Activated T-helper 2 cell treated with anti-CD3 and anti-CD28 coated beads, Interferon-gamma antibody, Interleukin-2, Interleukin-4, amounts not matched to agents 10 μg/mL and 5 μg/mL and 100 μg/mL, durations not matched to agents 14 hours and 24 hours and 36 hours (primary cell): ENCODE data around the gene ZNF319. TPM values are rescaled to one million over a fixed set of nuclear protein-coding genes. Genes with fewer than 3 reads are reported as not detected.

Experiments
- DNase-seq: peaks from one replicate; pipeline ENCODE4 v3.0.0; 2021; ENCODE audit warnings: low spot score
- H3K27ac Mint-ChIP-seq: one replicate; pipeline ENCODE4 v1.8.0; 2021; ENCODE audit warnings: mixed read lengths
- H3K27me3 Mint-ChIP-seq: one replicate; pipeline ENCODE4 v1.8.0; 2021; ENCODE audit warnings: low read depth, mixed read lengths
- H3K36me3 Mint-ChIP-seq: one replicate; pipeline ENCODE4 v1.8.0; 2021; ENCODE audit warnings: low read depth, mixed read lengths
- H3K4me1 Mint-ChIP-seq: one replicate; pipeline ENCODE4 v1.8.0; 2021; ENCODE audit warnings: low read depth, mixed read lengths
- H3K4me3 Mint-ChIP-seq: one replicate; pipeline ENCODE4 v1.8.0; 2021; ENCODE audit warnings: low read depth, mild to moderate bottlenecking, moderate library complexity, mixed read lengths
- H3K9me3 Mint-ChIP-seq: one replicate; pipeline ENCODE4 v1.8.0; 2021; ENCODE audit warnings: mixed read lengths
- intact Hi-C: fragments of 100-400 bp; cut with micrococcal nuclease; formaldehyde crosslinking; loops from one replicate; pipeline ENCODE4 v1.15.1; 2023
- total RNA-seq: library from RNA; stranded (reverse); gene quantifications from 2 replicates; pipeline ENCODE4 v1.2.3, GENCODE V29; 2022

Gene ZNF319
- total RNA-seq, 1 donor from 2014 or later = 7.3 TPM

DNA sequence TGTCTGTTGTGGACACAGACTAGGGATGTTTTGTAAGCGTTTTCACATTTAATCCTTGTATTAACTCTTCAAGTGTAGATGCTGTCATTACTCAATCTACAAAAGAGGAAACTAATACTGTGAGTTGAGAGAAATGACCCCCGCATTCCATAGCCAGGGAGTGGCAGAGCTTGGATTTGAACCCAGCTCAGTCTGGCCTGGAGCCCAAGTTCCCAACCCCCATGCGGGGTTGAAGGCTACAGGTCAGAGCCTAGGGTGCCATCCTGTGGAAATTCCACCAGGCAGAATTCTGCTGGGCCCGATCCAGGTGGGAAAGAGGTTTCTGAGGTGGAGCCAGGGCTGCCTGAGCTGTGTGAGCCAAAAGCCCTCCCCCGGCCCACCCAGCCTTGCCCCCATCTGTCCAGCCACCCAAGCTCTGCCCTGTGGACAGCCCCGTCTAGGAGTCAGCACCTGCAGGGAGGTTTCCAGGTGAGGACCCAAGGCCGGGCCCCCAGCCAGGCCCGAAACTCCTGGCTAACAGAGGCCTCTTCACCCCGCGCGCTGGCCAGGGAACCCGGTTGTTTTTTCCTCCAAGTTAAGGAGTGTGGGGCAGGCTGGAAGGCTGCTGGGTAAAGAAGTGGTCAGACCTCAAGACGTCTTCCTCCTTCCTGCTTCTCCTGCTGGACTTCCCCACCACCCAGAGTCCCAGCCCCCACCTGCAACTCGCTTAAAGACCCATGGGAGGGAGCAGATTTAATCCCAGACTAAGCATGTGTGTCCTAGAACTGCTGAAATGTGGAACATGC lies 30.7 kb upstream of the ZNF319 start:
- no peak overlapping the region for H3K4me3 Mint-ChIP-seq
- H3K9me3 Mint-ChIP-seq = no peaks in the 10 kb centered on the region
- H3K27ac Mint-ChIP-seq = no peak overlapping the region
- no peaks in the 10 kb centered on the region for H3K36me3 Mint-ChIP-seq
- no peak for DNase-seq
- H3K4me1 Mint-ChIP-seq = no peaks in the 10 kb centered on the region
- intact Hi-C loops = no loop called here
- H3K27me3 Mint-ChIP-seq = peaks cover 11% of the 10 kb centered on the region

DNA sequence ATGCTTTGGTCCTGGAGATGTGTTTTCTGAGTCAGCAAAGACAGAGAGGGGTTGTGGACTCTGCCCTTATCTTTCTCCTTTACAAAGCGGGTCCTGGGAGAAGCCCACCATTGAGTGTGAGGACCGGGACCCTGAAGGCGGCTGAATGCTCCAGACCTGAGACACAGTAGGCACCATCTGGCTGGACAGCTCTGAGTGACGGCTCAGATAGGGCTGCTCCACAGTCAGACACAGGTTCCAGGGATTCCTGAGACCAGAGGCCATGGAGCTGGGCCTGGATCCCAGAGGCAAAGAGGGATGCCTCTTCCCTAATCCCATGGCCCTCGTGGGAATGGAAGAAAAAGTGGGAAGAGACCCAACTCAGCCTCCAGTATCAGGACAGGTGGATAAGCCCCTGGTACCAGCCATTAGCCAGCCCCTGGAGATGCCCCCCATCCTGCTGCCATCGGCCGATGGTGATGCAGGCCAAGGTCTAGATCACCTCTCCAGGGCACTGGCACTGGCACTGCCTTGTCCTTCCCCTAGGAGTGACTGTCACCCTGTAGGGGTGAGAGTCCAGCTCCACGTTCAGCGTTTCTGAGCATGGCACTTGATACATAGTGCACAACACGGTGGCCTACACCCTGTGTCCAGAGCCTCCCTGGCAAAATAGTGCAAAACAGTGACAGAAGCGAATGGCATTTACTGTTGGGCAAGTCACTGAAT lies 29.8 kb upstream of the ZNF319 start:
- no peaks in the 10 kb centered on the region for H3K4me1 Mint-ChIP-seq
- H3K27me3 Mint-ChIP-seq = peaks cover 11% of the 10 kb centered on the region
- H3K36me3 Mint-ChIP-seq = no peaks in the 10 kb centered on the region
- no peak overlapping the region for H3K4me3 Mint-ChIP-seq
- H3K9me3 Mint-ChIP-seq = no peaks in the 10 kb centered on the region
- no peak for DNase-seq
- intact Hi-C loops = no loop called here
- no peak overlapping the region for H3K27ac Mint-ChIP-seq

DNA sequence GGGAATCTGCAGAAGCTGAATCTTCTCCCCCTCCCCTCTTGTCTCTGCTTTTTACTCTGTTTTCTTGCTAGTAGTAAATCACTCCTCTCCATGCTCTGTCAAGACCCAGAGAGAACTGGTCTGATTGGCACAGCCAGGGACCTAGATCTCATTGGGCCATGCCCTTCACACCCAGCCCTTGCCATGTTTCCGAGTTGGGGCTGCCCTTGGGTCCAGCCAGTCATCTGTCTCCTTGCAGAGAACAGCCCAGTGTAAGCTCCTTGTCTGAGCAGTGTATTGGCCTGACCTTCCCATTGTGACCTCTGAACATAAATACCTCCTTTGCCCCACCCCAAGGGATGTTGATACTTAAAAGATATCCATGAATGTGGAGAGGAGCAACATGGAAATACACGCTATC lies 28.9 kb upstream of the ZNF319 start:
- Mint-ChIP-seq H3K9me3 (no peaks in the 10 kb centered on the region), H3K4me1 (peaks cover 5% of the 10 kb centered on the region), H3K27ac (no peak overlapping the region), H3K36me3 (no peaks in the 10 kb centered on the region), H3K27me3 (peaks cover 17% of the 10 kb centered on the region), H3K4me3 (no peak overlapping the region)
- intact Hi-C loops = loop anchor here (10.0 kb wide), 2 partner anchors 165 to 275 kb away; partner anchors contain the start of gene CSNK2A2
- DNase-seq = no peak

DNA sequence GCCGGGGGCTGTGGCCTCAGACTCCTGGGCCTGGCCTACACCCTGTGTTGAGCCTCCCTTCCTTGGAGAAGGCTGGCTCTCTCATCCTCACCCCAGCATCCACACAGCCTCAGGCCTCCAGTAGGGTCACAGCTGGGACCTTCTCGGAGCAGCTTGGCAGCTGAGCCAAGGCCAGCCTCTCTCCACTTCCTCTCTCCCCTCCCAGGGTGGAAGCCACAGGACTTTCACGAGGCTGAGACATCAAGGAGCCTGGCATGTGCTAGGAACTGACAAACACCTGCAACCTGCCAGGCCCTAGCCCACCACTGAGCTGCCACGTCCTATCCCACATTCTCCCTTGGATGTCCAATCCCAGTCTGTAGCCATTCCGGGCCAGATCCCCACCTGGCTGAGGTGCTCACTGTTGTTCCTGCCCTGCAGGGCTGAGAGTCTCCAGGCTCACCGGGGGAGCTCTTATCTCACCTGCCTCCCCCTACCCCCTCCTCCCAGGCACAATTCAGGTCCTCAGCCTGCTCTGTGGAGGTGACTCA lies 28.1 kb upstream of the ZNF319 start:
- no peak for DNase-seq
- no peak overlapping the region for H3K27ac Mint-ChIP-seq
- peaks cover 19% of the 10 kb centered on the region for H3K27me3 Mint-ChIP-seq
- no peaks in the 10 kb centered on the region for H3K9me3 Mint-ChIP-seq
- peaks cover 5% of the 10 kb centered on the region for H3K4me1 Mint-ChIP-seq
- no peak overlapping the region for H3K4me3 Mint-ChIP-seq
- intact Hi-C loops = loop anchor here (10.0 kb wide), 2 partner anchors 166 to 276 kb away; partner anchors contain the start of gene CSNK2A2
- H3K36me3 Mint-ChIP-seq = no peaks in the 10 kb centered on the region

DNA sequence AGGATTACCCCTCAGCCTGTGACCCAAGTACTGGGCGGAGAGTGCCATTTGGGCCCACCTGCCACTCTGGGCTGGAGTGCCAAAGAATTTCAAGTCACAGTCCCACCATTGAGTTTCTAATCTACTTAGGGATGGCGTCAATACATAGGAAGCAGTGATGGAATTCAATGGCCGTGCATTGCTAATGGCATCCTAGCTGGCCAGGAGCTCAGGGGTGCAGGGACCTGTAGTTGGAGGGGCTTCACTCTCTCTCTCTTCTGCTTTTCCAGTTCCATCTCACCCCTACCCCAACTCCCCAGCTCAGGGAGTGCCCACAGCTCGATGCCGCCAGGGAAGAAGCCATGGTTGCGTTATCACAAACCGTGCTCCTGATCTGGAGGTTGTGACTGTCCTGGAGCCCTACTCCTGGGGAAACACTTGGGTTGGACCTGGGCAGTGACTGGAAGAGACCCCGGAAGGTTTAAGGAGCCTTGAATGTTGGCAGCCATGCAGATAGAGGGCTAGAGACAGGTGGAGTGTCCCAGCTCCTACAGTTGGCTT lies 27.5 kb upstream of the ZNF319 start:
- intact Hi-C loops = loop anchor here (10.0 kb wide), 2 partner anchors 167 to 277 kb away; partner anchors contain the start of gene CSNK2A2
- no peak for DNase-seq
- H3K27ac Mint-ChIP-seq = no peak overlapping the region
- H3K36me3 Mint-ChIP-seq = no peaks in the 10 kb centered on the region
- no peak overlapping the region for H3K4me3 Mint-ChIP-seq
- peaks cover 20% of the 10 kb centered on the region for H3K27me3 Mint-ChIP-seq
- peaks cover 5% of the 10 kb centered on the region for H3K4me1 Mint-ChIP-seq
- no peaks in the 10 kb centered on the region for H3K9me3 Mint-ChIP-seq

DNA sequence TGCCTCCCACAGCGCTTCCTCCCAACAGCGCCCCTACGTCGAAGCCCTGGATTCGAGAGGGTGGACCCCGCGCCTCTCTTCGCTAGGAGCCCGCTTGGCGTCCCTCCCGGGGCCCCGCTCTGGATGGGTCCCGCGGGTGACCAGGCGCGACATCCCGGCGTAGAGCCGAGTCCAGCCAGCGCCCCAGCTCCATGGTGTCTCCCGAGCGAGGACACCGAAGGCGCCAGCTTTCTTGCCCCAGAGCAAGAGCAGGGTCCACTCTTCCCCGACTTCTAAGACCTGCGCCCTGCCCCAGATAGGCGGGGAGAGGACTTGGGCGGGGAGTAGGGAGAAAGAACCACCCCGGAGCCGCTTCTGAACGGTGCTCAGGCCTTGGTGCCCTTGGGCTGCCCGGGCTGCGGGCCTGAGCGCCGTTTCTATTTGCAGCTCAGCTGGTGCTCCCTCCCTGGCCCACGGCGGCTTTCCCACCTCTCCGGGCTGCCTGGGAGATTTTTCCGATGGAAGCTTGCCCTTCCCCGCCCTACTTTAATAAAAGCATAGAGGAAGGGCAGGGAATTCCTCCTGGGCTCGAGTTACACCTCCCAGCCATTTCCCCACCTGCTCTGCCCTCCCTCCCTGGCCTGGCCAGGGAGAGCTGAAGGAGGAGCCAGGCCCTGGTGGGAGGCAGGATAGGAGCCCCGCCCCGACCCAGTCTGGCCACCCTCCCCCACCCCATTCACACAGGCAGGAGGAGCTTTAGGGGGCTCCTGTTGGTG lies 26.9 kb upstream of the ZNF319 start:
- Mint-ChIP-seq H3K4me1 (peaks cover 6% of the 10 kb centered on the region), H3K27me3 (peaks cover 21% of the 10 kb centered on the region), H3K36me3 (no peaks in the 10 kb centered on the region), H3K4me3 (no peak overlapping the region), H3K9me3 (no peaks in the 10 kb centered on the region), H3K27ac (no peak overlapping the region)
- intact Hi-C loops = loop anchor here (10.0 kb wide), 2 partner anchors 167 to 277 kb away; partner anchors contain the start of gene CSNK2A2
- no peak for DNase-seq

DNA sequence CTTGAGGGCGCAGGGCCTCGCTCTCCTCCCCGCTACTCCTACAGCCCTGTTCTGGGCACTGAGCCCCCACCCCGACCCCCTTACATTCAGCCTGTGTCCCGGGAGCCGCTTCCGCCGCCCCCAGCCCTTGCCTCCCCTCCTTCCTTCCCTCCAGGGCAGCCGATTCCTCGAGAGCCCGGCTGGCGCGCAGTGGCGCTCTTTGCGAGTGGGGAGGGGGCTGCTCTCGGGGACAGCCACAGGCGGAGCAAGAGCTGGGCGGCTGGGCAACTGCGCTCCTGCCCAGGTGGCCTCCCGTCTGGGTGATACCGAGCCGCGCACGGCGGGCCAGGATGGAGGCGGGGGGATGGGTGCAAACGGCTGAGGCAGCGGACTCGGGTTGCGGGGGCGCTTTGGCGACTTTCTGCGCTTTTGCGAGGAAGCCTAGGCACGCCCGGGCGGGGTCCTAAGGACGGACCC lies 26.3 kb upstream of the ZNF319 start:
- Mint-ChIP-seq H3K4me3 (peak overlapping the region; percentile 56), H3K36me3 (no peaks in the 10 kb centered on the region), H3K4me1 (peaks cover 6% of the 10 kb centered on the region), H3K27me3 (peaks cover 21% of the 10 kb centered on the region), H3K9me3 (no peaks in the 10 kb centered on the region), H3K27ac (no peak overlapping the region)
- DNase-seq = no peak
- intact Hi-C loops = loop anchor here (10.0 kb wide), 2 partner anchors 168 to 278 kb away; partner anchors contain the start of gene CSNK2A2

DNA sequence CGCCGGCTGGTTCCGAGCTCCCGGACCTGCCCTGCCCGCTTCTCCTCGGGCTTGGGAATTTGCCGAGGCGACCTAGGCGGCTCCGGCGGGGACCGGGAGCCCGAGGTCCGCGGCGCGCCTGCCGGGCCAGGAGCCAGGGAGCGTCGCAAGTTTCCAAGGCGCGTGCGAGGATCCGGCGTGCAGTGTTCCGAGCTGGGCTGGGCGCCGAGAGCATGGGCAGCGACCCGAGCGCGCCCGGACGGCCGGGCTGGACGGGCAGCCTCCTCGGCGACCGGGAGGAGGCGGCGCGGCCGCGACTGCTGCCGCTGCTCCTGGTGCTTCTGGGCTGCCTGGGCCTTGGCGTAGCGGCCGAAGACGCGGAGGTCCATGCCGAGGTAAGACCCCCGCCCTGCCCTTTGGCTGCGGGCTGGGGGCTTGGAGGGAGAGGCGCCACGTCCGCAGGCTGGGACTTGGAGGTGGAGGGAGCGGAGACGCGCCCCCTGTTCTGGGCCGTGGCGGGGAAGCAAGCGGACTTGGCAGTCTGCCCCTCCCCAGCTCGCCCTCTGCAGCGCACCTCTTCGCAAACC lies 25.8 kb upstream of the ZNF319 start:
- Mint-ChIP-seq H3K27me3 (peaks cover 21% of the 10 kb centered on the region), H3K4me3 (peak overlapping the region; percentile 56), H3K36me3 (no peaks in the 10 kb centered on the region), H3K9me3 (no peaks in the 10 kb centered on the region), H3K4me1 (peaks cover 6% of the 10 kb centered on the region), H3K27ac (no peak overlapping the region)
- intact Hi-C loops = loop anchor here (10.0 kb wide), 2 partner anchors 169 to 279 kb away; partner anchors contain the start of gene CSNK2A2
- no peak for DNase-seq

DNA sequence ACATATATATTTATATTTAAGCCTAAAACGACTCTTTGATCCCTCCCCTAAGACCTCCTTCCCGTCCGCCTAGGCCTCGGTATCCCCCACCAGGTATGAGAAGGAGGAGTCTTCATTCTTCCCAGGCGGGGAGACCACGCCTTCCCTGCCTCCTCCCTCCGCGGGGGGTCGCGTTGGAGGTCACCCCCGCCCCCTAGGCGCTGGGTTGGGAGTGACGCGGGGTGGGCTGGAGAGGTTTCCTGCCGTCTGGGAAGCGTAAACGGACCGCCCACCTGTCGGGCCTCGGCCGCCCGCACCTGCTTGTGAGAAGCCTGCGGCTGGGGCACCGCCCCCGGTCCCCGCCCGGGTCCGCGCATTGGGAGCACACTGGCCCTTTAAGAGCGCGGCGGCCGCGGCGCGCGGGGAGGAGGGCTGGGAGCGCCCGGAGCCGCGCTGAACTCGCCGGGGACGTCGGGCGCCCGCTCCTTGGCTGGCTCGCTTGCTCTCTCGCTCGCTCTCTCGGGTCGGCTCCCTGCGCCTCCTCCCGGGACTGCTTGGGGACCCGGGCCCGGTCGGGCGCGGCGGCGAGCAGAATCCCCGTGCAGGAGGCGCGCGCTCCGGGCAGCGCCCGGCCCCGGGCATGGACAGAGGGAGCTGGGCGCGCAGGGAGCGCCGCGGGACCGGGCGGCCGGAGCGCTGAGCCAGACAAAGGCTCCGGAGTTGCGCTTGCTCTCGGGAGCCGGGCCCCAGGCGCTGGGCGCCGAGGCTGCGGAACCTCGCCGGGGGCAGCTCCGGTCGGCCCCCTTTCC lies 25.1 kb upstream of the ZNF319 start, which contains the start of gene MMP15:
Gene MMP15, plus strand, starts transcription at position 404 of the 788 bp plus-strand sequence. CDS start 597 bp downstream, outside the sequence.
- Mint-ChIP-seq H3K36me3 (no peaks in the 10 kb centered on the region), H3K27me3 (peaks cover 21% of the 10 kb centered on the region), H3K9me3 (no peaks in the 10 kb centered on the region), H3K4me1 (peaks cover 10% of the 10 kb centered on the region), H3K4me3 (peak within 1 kb of the TSS; percentile 85), H3K27ac (peak within 1 kb of the TSS; percentile 72)
- intact Hi-C loops = loop anchor here (1.0 to 10.0 kb wide), 3 partner anchors 104 to 279 kb away; partner anchors contain the start of genes CFAP20 and CSNK2A2
- DNase-seq = peak; percentile 48

DNA sequence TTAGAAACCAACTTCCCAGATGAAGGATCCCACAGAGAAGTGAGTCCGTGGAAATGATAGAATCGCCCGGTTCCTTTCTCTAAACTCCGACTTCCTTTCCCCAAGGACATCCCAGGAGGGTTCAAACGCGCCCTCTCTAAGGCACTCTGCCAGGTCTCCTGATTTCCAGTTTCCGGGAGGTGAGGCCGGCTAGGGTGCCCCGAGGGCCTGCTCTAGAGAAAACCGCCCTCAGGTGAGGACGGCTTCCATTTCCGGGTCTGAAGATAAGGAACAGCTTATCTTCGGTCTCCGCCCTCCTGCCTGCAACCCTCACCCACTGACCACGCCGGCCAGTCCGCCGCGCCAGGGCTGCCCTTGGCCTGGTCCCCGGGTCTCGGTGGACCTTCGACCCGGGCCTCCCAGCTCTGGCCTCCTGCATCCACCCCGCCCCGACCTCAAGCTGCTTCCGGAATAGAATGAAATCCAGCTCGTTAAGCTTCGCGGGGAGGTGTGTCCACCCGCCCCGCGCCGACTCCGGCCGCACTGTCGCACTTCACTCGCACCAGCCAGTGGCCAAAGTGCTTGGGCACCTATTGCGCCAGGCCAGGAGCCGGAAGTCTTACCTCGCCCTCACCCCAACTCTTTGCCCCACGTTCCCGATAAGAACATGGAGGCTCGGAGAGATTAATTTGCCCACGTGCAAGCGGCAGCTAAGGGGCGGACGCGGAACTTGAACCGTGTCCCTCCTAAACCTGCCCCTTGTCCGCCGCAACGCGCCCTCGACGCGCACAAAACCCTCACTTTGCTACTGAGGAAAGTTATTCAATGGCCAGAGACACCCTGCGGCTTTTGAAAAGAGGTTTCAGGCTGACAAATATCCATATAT lies 24.2 kb upstream of the ZNF319 start:
- intact Hi-C loops = loop anchor here (1.0 to 10.0 kb wide), 3 partner anchors 105 to 280 kb away; partner anchors contain the start of genes CFAP20 and CSNK2A2
- H3K27ac Mint-ChIP-seq = peak overlapping the region; percentile 72
- H3K27me3 Mint-ChIP-seq = peaks cover 20% of the 10 kb centered on the region
- peak overlapping the region; percentile 85 for H3K4me3 Mint-ChIP-seq
- peaks cover 11% of the 10 kb centered on the region for H3K4me1 Mint-ChIP-seq
- H3K9me3 Mint-ChIP-seq = no peaks in the 10 kb centered on the region
- DNase-seq = no peak
- H3K36me3 Mint-ChIP-seq = no peaks in the 10 kb centered on the region
